ENCODE measurements around the gene CRHR2. TPM values are rescaled to one million over a fixed set of nuclear protein-coding genes. Genes with fewer than 3 reads are reported as not detected.

CRHR2 gene
- total RNA-seq, 1 donor from 2014 or later = not detected

DNA sequence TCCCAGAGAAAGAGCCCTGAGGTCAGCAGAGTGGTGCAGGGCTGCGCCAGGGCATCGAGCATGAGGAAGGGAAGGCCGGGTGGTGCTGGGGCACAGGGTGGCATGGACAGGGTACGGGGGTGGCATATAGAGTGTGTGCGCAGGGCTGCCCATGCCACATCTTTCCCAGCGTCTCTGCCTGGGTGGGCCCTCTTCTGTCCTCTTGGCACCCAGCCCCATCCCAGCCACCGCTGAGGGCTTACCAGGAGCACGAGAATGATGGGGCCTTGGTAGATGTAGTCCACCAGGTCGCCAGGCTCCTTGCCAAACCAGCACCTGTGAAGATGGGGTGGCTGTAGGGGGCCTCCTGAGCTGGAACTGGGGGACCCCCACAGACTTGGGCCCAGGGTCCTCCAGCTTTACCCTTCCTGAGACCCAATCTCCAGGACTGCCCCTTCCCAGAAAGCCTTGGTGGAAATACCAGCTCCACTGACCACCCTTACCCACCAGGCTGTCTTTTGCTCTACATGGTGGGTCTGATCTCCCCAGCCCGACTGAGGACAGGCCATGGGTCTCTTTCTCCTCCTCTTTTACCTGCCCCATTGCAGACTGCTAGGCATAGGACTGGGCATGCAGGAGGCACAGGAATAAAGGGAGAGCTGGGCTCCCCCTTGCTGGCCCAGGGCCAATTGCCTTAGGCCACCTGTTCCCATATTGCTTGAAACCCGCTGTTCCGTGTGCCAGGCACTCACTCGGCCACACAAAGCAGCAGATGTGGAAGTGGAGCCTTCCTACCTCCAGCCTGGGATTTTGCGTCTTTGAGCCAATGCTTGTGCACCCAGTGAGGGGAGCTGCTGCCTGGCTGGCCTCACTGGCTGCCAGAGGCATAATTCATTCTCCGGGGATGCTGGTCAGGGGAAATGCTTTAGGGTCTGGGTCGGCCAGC lies 21.7 kb downstream of the CRHR2 start:
- DNase-seq (ENCODE audit: extremely low spot score in 2 of 2) = no peak
- Histone ChIP-seq H3K36me3 (no peaks in the 10 kb centered on the region), H3K4me1 (no peaks in the 10 kb centered on the region), H3K27ac (no peak overlapping the region), H3K9me3 (no peaks in the 10 kb centered on the region), H3K4me3 (no peak overlapping the region), H3K27me3 (no peaks in the 10 kb centered on the region)
- intact Hi-C loops (cut with DNase I) = loop anchor here (10.0 kb wide), 1 partner anchor 64 kb away; no protein-coding TSS in a partner anchor
- TF ChIP-seq POLR2A (IDR thresholded peaks at IDR 0.05) = no peak
- no peak for TF ChIP-seq CTCF (IDR thresholded peaks at IDR 0.05)
- TF ChIP-seq POLR2AphosphoS5 (IDR thresholded peaks at IDR 0.05; ENCODE audit: insufficient read depth in 1 of 2, low read depth in 1 of 2) = no peak

DNA sequence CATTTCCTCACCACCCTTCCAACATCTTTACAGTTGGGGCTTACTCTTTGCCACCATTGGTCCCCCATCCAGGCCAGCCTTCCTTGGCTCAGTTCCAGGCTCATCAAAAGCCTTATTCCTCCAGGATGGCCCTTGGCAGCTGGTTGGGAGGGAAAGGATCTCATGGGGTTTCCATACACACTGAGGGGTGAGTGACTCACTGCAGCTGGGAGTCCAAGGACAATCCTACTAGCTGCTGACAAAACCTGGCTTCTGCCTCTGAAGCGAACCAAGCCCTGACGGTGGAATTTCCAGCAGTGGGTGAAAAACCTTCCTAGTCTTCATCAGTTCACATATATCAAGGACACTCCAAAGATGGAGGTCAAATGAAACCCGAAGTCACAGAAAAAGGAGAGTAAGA lies 22.9 kb downstream of the CRHR2 start:
- Histone ChIP-seq H3K27me3 (no peaks in the 10 kb centered on the region), H3K9me3 (no peaks in the 10 kb centered on the region), H3K36me3 (no peaks in the 10 kb centered on the region), H3K4me1 (no peaks in the 10 kb centered on the region), H3K27ac (no peak overlapping the region), H3K4me3 (no peak overlapping the region)
- no peak for DNase-seq (ENCODE audit: extremely low spot score in 2 of 2)
- TF ChIP-seq POLR2A (IDR thresholded peaks at IDR 0.05) (no peak), POLR2AphosphoS5 (IDR thresholded peaks at IDR 0.05; ENCODE audit: insufficient read depth in 1 of 2, low read depth in 1 of 2) (no peak)
- intact Hi-C loops (cut with DNase I) = no loop called here

- H3K4me1 ChIP-seq = no peaks in the 10 kb centered on the region
- intact Hi-C loops (cut with DNase I) = no loop called here
- DNase-seq (ENCODE audit: extremely low spot score in 2 of 2) = no peak
Observed at GRCh38 chr7:30658479-30659074, 23.7 kb downstream of the CRHR2 start.

DNA sequence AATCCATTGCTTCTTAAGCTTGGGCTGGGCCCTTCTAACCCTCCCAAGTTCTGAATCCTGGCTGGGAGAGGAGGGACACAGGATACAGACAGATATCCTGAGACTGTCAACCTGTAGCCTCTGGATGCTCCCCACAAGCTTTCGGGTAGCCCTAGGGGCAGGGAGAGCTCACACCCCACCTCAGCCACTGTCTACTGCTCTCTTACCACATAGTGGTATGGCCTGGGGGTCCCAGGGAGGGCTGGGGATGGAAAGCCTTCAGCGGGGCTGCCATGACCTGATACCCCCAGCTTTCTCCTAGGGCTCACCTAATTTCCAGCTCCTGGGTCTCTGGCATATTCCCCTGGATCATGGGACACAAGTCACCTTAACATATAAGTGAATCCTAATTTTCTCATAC lies 25.1 kb downstream of the CRHR2 start:
- H3K27me3 ChIP-seq = no peaks in the 10 kb centered on the region

More at GRCh38 chr7:30658479-30659074, 23.7 kb downstream of the CRHR2 start:
- no peak overlapping the region for H3K4me3 ChIP-seq
- TF ChIP-seq POLR2A (IDR thresholded peaks at IDR 0.05) (no peak), POLR2AphosphoS5 (IDR thresholded peaks at IDR 0.05; ENCODE audit: insufficient read depth in 1 of 2, low read depth in 1 of 2) (no peak)
- H3K27me3 ChIP-seq = no peaks in the 10 kb centered on the region
- H3K9me3 ChIP-seq = no peaks in the 10 kb centered on the region
- H3K36me3 ChIP-seq = no peaks in the 10 kb centered on the region
- no peak overlapping the region for H3K27ac ChIP-seq

DNA sequence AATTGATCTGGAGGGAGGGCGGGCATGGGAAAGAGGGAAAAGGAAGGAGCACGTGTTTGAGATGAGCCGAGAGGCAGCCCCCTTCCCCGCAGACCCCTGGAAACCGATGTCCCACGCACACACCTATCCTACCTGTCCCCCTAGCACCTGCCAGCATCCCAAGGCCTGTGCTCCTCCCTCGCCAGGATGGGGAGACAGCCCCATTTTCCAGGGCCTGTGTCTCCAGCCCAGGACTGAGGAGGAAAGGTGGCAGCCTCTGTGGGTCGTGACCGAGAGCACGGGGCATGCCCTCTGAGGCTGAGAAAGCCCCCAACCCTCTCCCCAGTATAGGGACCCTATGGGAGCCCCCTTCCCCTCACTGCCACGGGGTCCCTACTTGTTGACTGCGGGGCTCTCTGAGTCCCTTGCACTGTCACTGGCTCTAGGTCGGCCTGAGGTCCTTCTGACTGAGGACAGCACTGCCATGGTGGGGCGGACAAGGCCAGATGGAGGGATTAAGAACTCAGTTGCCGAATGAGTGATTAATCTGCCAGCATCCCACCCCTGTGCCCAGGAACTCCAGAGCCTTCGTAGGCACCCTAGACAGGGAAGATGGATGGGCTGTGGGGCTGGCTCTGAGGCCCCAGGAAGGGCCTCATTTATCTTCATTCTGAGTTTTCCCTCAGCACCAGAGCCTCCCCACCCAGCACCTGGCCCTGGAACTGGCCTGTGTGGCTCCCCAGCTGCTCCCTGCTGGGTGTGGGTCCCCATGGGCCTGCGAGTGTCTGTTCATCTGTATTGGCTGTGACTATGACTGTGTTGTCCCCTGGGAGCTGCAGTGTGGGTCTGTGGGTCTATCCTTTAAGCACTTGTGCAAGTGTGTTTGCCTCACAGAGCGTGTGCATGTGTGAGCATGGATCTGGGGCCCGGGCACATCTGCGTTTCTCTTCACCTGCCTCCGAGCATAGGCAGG lies 26.0 kb downstream of the CRHR2 start:
- no peak overlapping the region for H3K27ac ChIP-seq
- no peak overlapping the region for H3K4me3 ChIP-seq
- H3K27me3 ChIP-seq = no peaks in the 10 kb centered on the region
- no peak for DNase-seq (ENCODE audit: extremely low spot score in 2 of 2)
- intact Hi-C loops (cut with DNase I) = no loop called here
- no peaks in the 10 kb centered on the region for H3K4me1 ChIP-seq
- H3K36me3 ChIP-seq = no peaks in the 10 kb centered on the region
- no peaks in the 10 kb centered on the region for H3K9me3 ChIP-seq
- TF ChIP-seq POLR2AphosphoS5 (IDR thresholded peaks at IDR 0.05; ENCODE audit: insufficient read depth in 1 of 2, low read depth in 1 of 2) (no peak), POLR2A (IDR thresholded peaks at IDR 0.05) (no peak), CTCF (IDR thresholded peaks at IDR 0.05) (no peak)

More for the DNA sequence above, 25.1 kb downstream of the CRHR2 start:
- no peaks in the 10 kb centered on the region for H3K9me3 ChIP-seq
- H3K4me1 ChIP-seq = no peaks in the 10 kb centered on the region
- TF ChIP-seq CTCF (IDR thresholded peaks at IDR 0.05) = no peak
- no peak for TF ChIP-seq POLR2A (IDR thresholded peaks at IDR 0.05)
- no peak for TF ChIP-seq POLR2AphosphoS5 (IDR thresholded peaks at IDR 0.05; ENCODE audit: insufficient read depth in 1 of 2, low read depth in 1 of 2)
- no peak overlapping the region for H3K4me3 ChIP-seq
- intact Hi-C loops (cut with DNase I) = no loop called here
- DNase-seq (ENCODE audit: extremely low spot score in 2 of 2) = no peak
- no peak overlapping the region for H3K27ac ChIP-seq
- no peaks in the 10 kb centered on the region for H3K36me3 ChIP-seq

Measured in vagina (tissue), 2 donors.